ENCODE data around the gene KRT79.
"Not testable (repeated sequence)": the region's sequence is repeated elsewhere in the genome, so short reads cannot be mapped to it uniquely, and the experiment has no call there.

KRT79 gene

GRCh38 chr12:52861511-52861910 lies 27.4 kb upstream of the KRT79 start:
- FAIRE-seq (no peak), DNase-seq (ENCODE audit: low spot score) (no peak)

GRCh38 chr12:52860102-52860823 lies 26.2 kb upstream of the KRT79 start:
- no peak for FAIRE-seq
- no peak for DNase-seq (ENCODE audit: low spot score)

GRCh38 chr12:52857500-52857899 lies 23.4 kb upstream of the KRT79 start:
- DNase-seq (ENCODE audit: low spot score), result no peak
- no peak for FAIRE-seq

- DNase-seq (ENCODE audit: low spot score) (no peak), FAIRE-seq (peak; percentile 59)
These were observed 22.7 kb upstream of the KRT79 start for GRCh38 chr12:52856787-52857186.

- FAIRE-seq; DNase-seq (ENCODE audit: low spot score): not testable (repeated sequence)
These were observed 22.0 kb upstream of the KRT79 start for GRCh38 chr12:52856077-52856476.

- DNase-seq (ENCODE audit: low spot score) (no peak), FAIRE-seq (no peak)
These were observed 17.7 kb upstream of the KRT79 start for GRCh38 chr12:52851787-52852186.

GRCh38 chr12:52850681-52851080 lies 16.6 kb upstream of the KRT79 start:
- DNase-seq (ENCODE audit: low spot score) (no peak), FAIRE-seq (no peak)

- FAIRE-seq, result no peak
- no peak for DNase-seq (ENCODE audit: low spot score)
These were observed 15.4 kb upstream of the KRT79 start for GRCh38 chr12:52849511-52849910.

GRCh38 chr12:52848661-52849255 lies 14.6 kb upstream of the KRT79 start, which contains the start of gene KRT78:
Gene KRT78, minus strand, starts transcription at chr12:52848994. Its CDS starts 64 bp downstream, at chr12:52848930.
- FAIRE-seq (no peak), DNase-seq (ENCODE audit: low spot score) (no peak)

- FAIRE-seq, result no peak
- DNase-seq (ENCODE audit: low spot score), result peak; percentile 37
These were observed 13.4 kb upstream of the KRT79 start for GRCh38 chr12:52847335-52848102.

- FAIRE-seq (no peak), DNase-seq (ENCODE audit: low spot score) (no peak)
These were observed 12.4 kb upstream of the KRT79 start for GRCh38 chr12:52846356-52846970.

GRCh38 chr12:52845946-52846345 lies 11.8 kb upstream of the KRT79 start:
- no peak for DNase-seq (ENCODE audit: low spot score)
- FAIRE-seq, result no peak

GRCh38 chr12:52844386-52844785 lies 10.3 kb upstream of the KRT79 start:
- FAIRE-seq, result no peak
- DNase-seq (ENCODE audit: low spot score), result no peak

- no peak for FAIRE-seq
- DNase-seq (ENCODE audit: low spot score), result no peak
These were observed 5.5 kb upstream of the KRT79 start for GRCh38 chr12:52839436-52840105.

GRCh38 chr12:52838609-52839435 lies 4.7 kb upstream of the KRT79 start:
- DNase-seq (ENCODE audit: low spot score), result no peak

GRCh38 chr12:52837781-52838608 lies 3.9 kb upstream of the KRT79 start:
- no peak for FAIRE-seq
- DNase-seq (ENCODE audit: low spot score), result no peak

More at GRCh38 chr12:52838609-52839435, 4.7 kb upstream of the KRT79 start:
- no peak for FAIRE-seq

- DNase-seq (ENCODE audit: low spot score) (peak; percentile 79), FAIRE-seq (peak; percentile 66)
These were observed 3.3 kb upstream of the KRT79 start for GRCh38 chr12:52837413-52837741.

- DNase-seq (ENCODE audit: low spot score) (no peak), FAIRE-seq (no peak)
These were observed 2.6 kb upstream of the KRT79 start for GRCh38 chr12:52836491-52837412.
